H1 (cell line): Measurements from ENCODE around the gene ITGA5. TPM values are rescaled to one million over a fixed set of nuclear protein-coding genes. Genes with fewer than 3 reads are reported as not detected.

ENCODE experiments used
- CTCF ChIA-PET: fragments of 300-600 bp; sonication (Branson Sonifier 250); formaldehyde crosslinking; loops from one replicate; lab custom pipeline; 2021; ENCODE audit not compliant: partially characterized antibody; lab: Charles Lee
- POLR2A ChIA-PET: fragments of 300-600 bp; sonication (Branson Sonifier 250); formaldehyde crosslinking; loops from one replicate; lab custom pipeline; 2021; ENCODE audit warnings: inconsistent platforms; ENCODE audit not compliant: partially characterized antibody; lab: Charles Lee
- DNase-seq, 2 experiments: peaks; one replicate each; pipeline versions ENCODE4 v3.0.0 to v3.0.0-alpha.2; 2010 to 2022; ENCODE audit warnings: low spot score in 2 of 2, low read depth in 1 of 2, mixed read lengths in 1 of 2
- FAIRE-seq: peaks from 2 replicates; lab custom pipeline; 2011; peaks lifted over from hg19 to GRCh38; lab: Jason Lieb, UNC
- H2AFZ ChIP-seq: 2 replicates; pipeline ENCODE4 v1.8.1; 2012; ENCODE audit warnings: low read length, inconsistent platforms
- H2AK5ac ChIP-seq: 2 replicates; pipeline ENCODE4 v1.6.1; 2013; ENCODE audit warnings: low read depth, low read length
- H2BK120ac ChIP-seq: replicated peaks from 2 replicates; pipeline ENCODE3; 2013; ENCODE audit warnings: low read depth, low read length, inconsistent platforms
- H2BK12ac ChIP-seq: 2 replicates; pipeline ENCODE4 v1.6.1; 2013; ENCODE audit warnings: low read depth, low read length
- H2BK15ac ChIP-seq: 2 replicates; pipeline ENCODE4 v1.6.1; 2013; ENCODE audit warnings: low read length
- H2BK20ac ChIP-seq: 2 replicates; pipeline ENCODE4 v1.6.1; 2013; ENCODE audit warnings: low read length
- H2BK5ac ChIP-seq: 2 replicates; pipeline ENCODE4 v1.6.1; 2013; ENCODE audit warnings: low read depth, low read length
- H3K14ac ChIP-seq: 2 replicates; pipeline ENCODE4 v1.6.1; 2013; ENCODE audit warnings: inconsistent platforms; ENCODE audit not compliant: insufficient read length
- H3K18ac ChIP-seq: 2 replicates; pipeline ENCODE4 v1.6.1; 2013; ENCODE audit warnings: low read length; ENCODE audit errors: extremely low read depth
- H3K23ac ChIP-seq: 2 replicates; pipeline ENCODE4 v1.6.1; 2013; ENCODE audit warnings: inconsistent platforms; ENCODE audit not compliant: insufficient read length
- H3K23me2 ChIP-seq: 2 replicates; pipeline ENCODE4 v1.6.1; 2013; ENCODE audit warnings: low read depth, low read length
- H3K27ac ChIP-seq: 2 replicates; pipeline ENCODE4 v1.6.1; 2011; ENCODE audit warnings: low read depth, low read length, inconsistent platforms
- H3K27me3 ChIP-seq, 4 experiments: replicated peaks in 1 of 4; 1 replicate in 1 of 4; 2 replicates in 3 of 4; pipeline versions ENCODE4 v1.6.1 to v1.8.1; 2011 to 2013; ENCODE audit warnings: low read length in 3 of 4, mild to moderate bottlenecking in 3 of 4, inconsistent platforms in 2 of 4, mixed read lengths in 2 of 4, moderate library complexity in 1 of 4; ENCODE audit not compliant: control insufficient read depth in 3 of 4, insufficient read depth in 3 of 4; ENCODE audit errors: extremely low read depth in 1 of 4
- H3K36me3 ChIP-seq, 4 experiments: 2 replicates each; pipeline versions ENCODE4 v1.6.1 to v1.8.1; 2011 to 2013; ENCODE audit warnings: mild to moderate bottlenecking in 4 of 4, low read length in 3 of 4, moderate library complexity in 2 of 4, control low read depth in 1 of 4, inconsistent platforms in 1 of 4; ENCODE audit not compliant: insufficient read depth in 4 of 4, control insufficient read depth in 2 of 4
- H3K4ac ChIP-seq: replicated peaks from 2 replicates; pipeline ENCODE3; 2013; ENCODE audit warnings: low read length, low read depth, mixed read lengths, inconsistent platforms; ENCODE audit not compliant: insufficient read length
- H3K4me1 ChIP-seq, 4 experiments: replicated peaks in 1 of 4; 1 replicate in 1 of 4; 2 replicates in 3 of 4; pipeline versions ENCODE4 v1.6.1 to v1.8.1; 2011 to 2013; ENCODE audit warnings: low read length in 3 of 4, inconsistent platforms in 2 of 4, mixed read lengths in 1 of 4; ENCODE audit not compliant: insufficient read depth in 4 of 4, control insufficient read depth in 3 of 4
- H3K4me2 ChIP-seq, 2 experiments: 2 replicates each; pipeline versions ENCODE4 v1.6.1 to v1.8.1; 2011 to 2013; ENCODE audit warnings: low read depth in 2 of 2, low read length in 2 of 2, control low read depth in 1 of 2, inconsistent platforms in 1 of 2, mild to moderate bottlenecking in 1 of 2; ENCODE audit not compliant: insufficient read depth in 1 of 2
- H3K4me3 ChIP-seq, 4 experiments: fragments of 200-600, 300-600 bp in 1 of 4; sonication (generic), shearing (Covaris generic), sonication (Bioruptor Twin) in 1 of 4; 2 replicates each; pipeline versions ENCODE4 v1.5.1 to v1.8.1; 2011 to 2016; ENCODE audit warnings: low read length in 4 of 4, low read depth in 3 of 4, control low read depth in 2 of 4, inconsistent platforms in 2 of 4, mild to moderate bottlenecking in 2 of 4, mixed read lengths in 1 of 4, moderate library complexity in 1 of 4; ENCODE audit not compliant: insufficient read depth in 2 of 4; ENCODE audit errors: extremely low read depth in 1 of 4
- H3K56ac ChIP-seq: replicated peaks from 2 replicates; pipeline ENCODE3; 2013; ENCODE audit warnings: low read depth, mild to moderate bottlenecking, mixed read lengths, low read length, inconsistent platforms; ENCODE audit not compliant: insufficient read length
- H3K79me1 ChIP-seq: 2 replicates; pipeline ENCODE4 v1.6.1; 2013; ENCODE audit warnings: low read depth, low read length, control low read depth
- H3K79me2 ChIP-seq, 2 experiments: 2 replicates each; pipeline versions ENCODE4 v1.6.1 to v1.8.1; 2012 to 2013; ENCODE audit warnings: low read length in 2 of 2, mild to moderate bottlenecking in 2 of 2, inconsistent platforms in 1 of 2; ENCODE audit not compliant: insufficient read depth in 2 of 2, control insufficient read depth in 1 of 2
- H3K9ac ChIP-seq, 4 experiments: replicated peaks in 1 of 4; 1 replicate in 1 of 4; 2 replicates in 3 of 4; pipeline versions ENCODE4 v1.6.1 to v1.8.1; 2011 to 2013; ENCODE audit warnings: low read depth in 3 of 4, low read length in 3 of 4, control low read depth in 2 of 4, mild to moderate bottlenecking in 2 of 4, moderate library complexity in 2 of 4, inconsistent platforms in 1 of 4; ENCODE audit errors: extremely low read depth in 1 of 4
- H3K9me3 ChIP-seq, 2 experiments: 2 replicates each; pipeline versions ENCODE4 v1.6.1 to v1.8.1; 2012 to 2013; ENCODE audit warnings: mild to moderate bottlenecking in 2 of 2, moderate library complexity in 2 of 2, control low read depth in 1 of 2, inconsistent platforms in 1 of 2, low read depth in 1 of 2, low read length in 1 of 2, mixed read lengths in 1 of 2; ENCODE audit not compliant: insufficient read depth in 2 of 2
- H4K20me1 ChIP-seq, 2 experiments: replicated peaks in 1 of 2; 2 replicates each; pipeline versions ENCODE3 to v1.8.1; 2011 to 2013; ENCODE audit warnings: inconsistent platforms in 2 of 2, low read length in 2 of 2, mild to moderate bottlenecking in 1 of 2; ENCODE audit not compliant: insufficient read depth in 2 of 2, control insufficient read depth in 1 of 2
- H4K5ac ChIP-seq: 2 replicates; pipeline ENCODE4 v1.6.1; 2013; ENCODE audit warnings: low read length, low read depth, mixed read lengths, inconsistent platforms; ENCODE audit not compliant: insufficient read length
- H4K8ac ChIP-seq: 2 replicates; pipeline ENCODE4 v1.8.0; 2013; ENCODE audit warnings: mild to moderate bottlenecking, moderate library complexity, low read length, inconsistent platforms; ENCODE audit not compliant: insufficient read depth; ENCODE audit errors: extremely low read depth
- H4K91ac ChIP-seq: replicated peaks from 2 replicates; pipeline ENCODE3; 2013; ENCODE audit warnings: low read length, mixed read lengths, inconsistent platforms; ENCODE audit not compliant: insufficient read length
- BACH1 ChIP-seq: IDR thresholded peaks from 2 replicates; pipeline ENCODE4 v1.6.1; 2012; ENCODE audit warnings: low read length, improper control_type of control experiment
- BCL11A ChIP-seq, 2 experiments: IDR thresholded peaks; one replicate each; pipeline ENCODE4 v1.6.1; 2011; ENCODE audit warnings: low read depth in 2 of 2, low read length in 2 of 2, mild to moderate bottlenecking in 2 of 2
- POLR2AphosphoS5 ChIP-seq: IDR thresholded peaks from 2 replicates; pipeline ENCODE4 v1.6.1; 2011; ENCODE audit warnings: low read depth, low read length
- RBBP5 ChIP-seq: IDR thresholded peaks from 2 replicates; pipeline ENCODE4 v1.7.1; 2012; ENCODE audit warnings: low read depth, mild to moderate bottlenecking, inconsistent platforms, low read length, moderate library complexity, borderline replicate concordance
- RXRA ChIP-seq: IDR thresholded peaks from 2 replicates; pipeline ENCODE4 v1.6.1; 2011; ENCODE audit warnings: low read depth, mild to moderate bottlenecking, low read length, moderate library complexity; ENCODE audit not compliant: insufficient read depth
- SUZ12 ChIP-seq: fragments of 200-600 bp; sonication (generic); IDR thresholded peaks from 2 replicates; pipeline ENCODE4 v1.6.1; 2012; ENCODE audit warnings: mild to moderate bottlenecking, inconsistent platforms, low read length, moderate library complexity, mixed read lengths
- TBP ChIP-seq: IDR thresholded peaks from 2 replicates; pipeline ENCODE4 v1.6.1; 2011; ENCODE audit warnings: low read depth, low read length, improper control_type of control experiment
- WGBS, 2 experiments: shearing (Covaris generic) in 1 of 2; methylation state at CpG; one replicate each; pipeline versions ENCODE4 v1.1.6 to v1.1.7; 2013 to 2015; ENCODE audit warnings: low lambda C conversion rate in 2 of 2, mixed read lengths in 2 of 2, inconsistent platforms in 1 of 2, low coverage in 1 of 2, missing lambda C conversion rate in 1 of 2; ENCODE audit not compliant: insufficient replicate concordance in 2 of 2, insufficient coverage in 1 of 2, insufficient read length in 1 of 2; ENCODE audit errors: extremely low coverage in 1 of 2, missing lambda C conversion rate in 1 of 2; 5-methylcytosine and 5-hydroxymethylcytosine counted together
- polyA plus RNA-seq, 7 experiments: library from polyadenylated mRNA; depleted of rRNA in 3 of 7; stranded (reverse) in 5 of 7; unstranded in 2 of 7; fragments of >200 nt in 5 of 7; fragments of 200-250 nt in 2 of 7; gene quantifications; 1 replicate in 5 of 7; 2 replicates in 1 of 7; 4 replicates in 1 of 7; pipeline versions ENCODE4 v1.2.1 to v1.2.3, GENCODE V29; 2011 to 2013; ENCODE audit warnings: missing spikeins in 2 of 7, mixed read lengths in 2 of 7
- total RNA-seq: library from RNA; stranded (reverse); fragmentation: NEBNext Ultra II Directional; extraction: Animal tissue kit (Norgen Biotek cat#: 25700); gene quantifications from 2 replicates; pipeline ENCODE4 v1.2.1, GENCODE V29; 2021

The ITGA5 gene
- total and polyA plus RNA-seq, 2 of the 8 experiments (the other 6 are each of a cell fraction or from before 2014, with no cell fraction given), result 11.6 to 19.4 TPM

DNA sequence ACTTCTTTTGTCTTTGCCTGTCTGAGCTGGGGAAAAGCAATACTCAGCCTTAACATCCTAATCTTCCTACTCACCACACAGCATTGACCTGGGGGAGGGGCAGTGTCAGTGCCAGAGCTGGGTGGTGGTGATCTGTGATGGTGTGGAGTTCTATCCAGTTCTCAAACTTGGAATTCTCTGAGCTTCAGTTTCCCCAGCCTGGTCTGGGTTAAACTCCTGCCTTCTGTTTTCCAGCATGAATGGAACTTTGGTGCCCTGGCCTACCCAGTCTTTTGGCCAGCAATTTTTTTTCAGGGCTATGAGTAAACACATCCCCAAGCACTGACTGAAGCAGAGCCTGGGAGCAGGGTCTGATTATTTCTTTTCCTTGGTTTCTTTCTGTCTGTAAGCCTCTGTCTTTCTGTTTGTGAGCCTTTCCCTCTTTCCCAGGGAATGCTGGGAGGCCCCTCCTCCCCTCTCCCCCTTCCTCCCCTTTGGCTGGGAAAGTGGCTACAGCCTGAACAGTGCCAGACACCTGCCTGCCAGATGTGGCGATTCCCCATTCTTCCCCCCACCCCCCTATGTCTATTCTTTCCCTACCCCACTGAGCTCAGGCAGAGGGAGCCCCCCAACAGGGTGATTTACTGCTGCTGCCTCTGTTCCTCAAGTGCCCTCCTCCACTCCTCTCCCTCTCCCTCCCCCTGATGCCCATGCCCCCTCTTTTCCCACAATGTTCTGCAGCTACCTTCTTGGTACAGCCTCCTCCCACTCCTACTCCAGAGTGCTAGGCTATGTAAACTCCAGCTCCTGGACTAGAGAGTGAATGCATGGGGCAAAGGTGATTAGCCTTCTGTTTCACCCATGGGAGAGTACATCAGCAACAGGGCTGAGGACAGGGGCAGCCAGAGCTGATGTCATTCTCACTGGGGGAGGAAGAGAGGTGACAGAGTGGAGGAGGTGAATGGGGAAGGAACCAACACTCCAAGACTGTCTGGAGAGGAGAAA lies 65.9 kb downstream of the ITGA5 start:
- peak overlapping the region; percentile 50; the same call in 1 of the 2 replicates for H2BK20ac ChIP-seq
- peak overlapping the region; percentile 87; the same call in 1 of the 2 replicates for H2AK5ac ChIP-seq
- no peak overlapping the region for H4K8ac ChIP-seq
- no peaks in the 10 kb centered on the region for H3K79me1 ChIP-seq
- H4K20me1 ChIP-seq, result no peaks in the 10 kb centered on the region
- peak overlapping the region; percentile 52 for H2BK120ac ChIP-seq
- FAIRE-seq (no peak), DNase-seq (peak in 1 of 2 experiments; percentile 51)
- H3K4me2 ChIP-seq, result peak overlapping the region; percentile 80 to 98
- H4K5ac ChIP-seq, result peak overlapping the region; percentile 16
- ChIA-PET POLR2A (interaction anchor here (0.6 to 6.3 kb wide), 22 partner anchors 9 to 333 kb away, joined by 3 to 74 read pairs (median 4); partner anchors contain the start of genes CBX5, COPZ1, HNRNPA1 and NFE2), CTCF (interaction anchor here (0.5 to 6.2 kb wide), 29 partner anchors 8 to 301 kb away, joined by 3 to 121 read pairs (median 5); partner anchors contain the start of gene COPZ1)
- H3K4me3 ChIP-seq, result peak overlapping the region in 2 of 4 experiments; percentile 17 to 64; a peak in 3 of 8 replicates
- H3K9me3 ChIP-seq, result no peaks in the 10 kb centered on the region
- no peak overlapping the region for H3K4ac ChIP-seq
- H3K36me3 ChIP-seq, result peaks cover 0 to 11% (median 5%) of the 10 kb centered on the region in 4 experiments; a peak in 4 of 8 replicates
- H2BK5ac ChIP-seq, result peak overlapping the region; percentile 62
- peak overlapping the region; percentile 55 for H3K18ac ChIP-seq
- peak overlapping the region in 1 of 4 experiments; percentile 15; a peak in 2 of 7 replicates for H3K9ac ChIP-seq
- peaks cover 0 to 9% (median 4%) of the 10 kb centered on the region in 4 experiments; a peak in 3 of 7 replicates for H3K27me3 ChIP-seq
- H3K79me2 ChIP-seq, result no peaks in the 10 kb centered on the region
- peak overlapping the region; percentile 12; the same call in 1 of the 2 replicates for H2BK12ac ChIP-seq
- peaks cover 7% of the 10 kb centered on the region for H3K23me2 ChIP-seq
- peak overlapping the region; percentile 50; the same call in 1 of the 2 replicates for H3K27ac ChIP-seq
- H2BK15ac ChIP-seq, result peak overlapping the region; percentile 95
- no peak overlapping the region for H3K14ac ChIP-seq
- no peak overlapping the region for H2AFZ ChIP-seq
- TF ChIP-seq BCL11A (IDR thresholded peaks at IDR 0.05; ENCODE audit: low read depth in 2 of 2, low read length in 2 of 2), result no peak
- no peak for TF ChIP-seq SUZ12
- TF ChIP-seq POLR2AphosphoS5, result no peak
- no peak for TF ChIP-seq RXRA
- TF ChIP-seq RBBP5, result 0 out of 2 replicates have a peak, but pooled peaks have one; percentile 24
- no peak for TF ChIP-seq BACH1
- TF ChIP-seq TBP, result no peak
- no CpG with 5 or more reads among the region's 1 CpG for WGBS, 2 experiments
- H4K91ac ChIP-seq, result peak overlapping the region; percentile 67
- H3K4me1 ChIP-seq, result peaks cover 34 to 75% (median 36%) of the 10 kb centered on the region in 4 experiments
- no peak overlapping the region for H3K23ac ChIP-seq
- H3K56ac ChIP-seq, result no peak overlapping the region
